Activated T-helper 1 cell treated with anti-CD3 and anti-CD28 coated beads, Interleukin-12 subunit alpha, Interleukin-12 subunit beta, Interleukin-2, Interleukin-4 antibody, amounts not matched to agents 30 ng/mL and 10 ng/mL and 1 ng/mL, durations not matched to agents 14 hours and 24 hours and 36 hours (primary cell): ENCODE results near the gene FNDC11. TPM values are rescaled to one million over a fixed set of nuclear protein-coding genes. Genes with fewer than 3 reads are reported as not detected.

Source experiments
- DNase-seq: peaks from one replicate; pipeline ENCODE4 v3.0.0; 2021; ENCODE audit warnings: low spot score
- H3K27ac Mint-ChIP-seq: one replicate; pipeline ENCODE4 v1.8.0; 2021; ENCODE audit warnings: mild to moderate bottlenecking, mixed read lengths
- H3K27me3 Mint-ChIP-seq: one replicate; pipeline ENCODE4 v1.8.0; 2022; ENCODE audit warnings: mild to moderate bottlenecking, moderate library complexity, mixed read lengths; ENCODE audit not compliant: insufficient read depth
- H3K36me3 Mint-ChIP-seq: one replicate; pipeline ENCODE4 v1.8.0; 2021; ENCODE audit warnings: low read depth, mixed read lengths
- H3K4me1 Mint-ChIP-seq: one replicate; pipeline ENCODE4 v1.8.0; 2021; ENCODE audit warnings: low read depth, mixed read lengths
- H3K4me3 Mint-ChIP-seq: one replicate; pipeline ENCODE4 v1.8.0; 2021; ENCODE audit warnings: mild to moderate bottlenecking, moderate library complexity, mixed read lengths
- H3K9me3 Mint-ChIP-seq: one replicate; pipeline ENCODE4 v1.8.0; 2021; ENCODE audit warnings: mixed read lengths
- intact Hi-C: fragments of 100-400 bp; cut with micrococcal nuclease; formaldehyde crosslinking; loops from one replicate; pipeline ENCODE4 v1.15.1; 2024
- total RNA-seq: library from RNA; stranded (reverse); gene quantifications from 2 replicates; pipeline ENCODE4 v1.2.3, GENCODE V29; 2022

The FNDC11 gene
- total RNA-seq, 1 donor from 2014 or later = 0.26 TPM

DNA sequence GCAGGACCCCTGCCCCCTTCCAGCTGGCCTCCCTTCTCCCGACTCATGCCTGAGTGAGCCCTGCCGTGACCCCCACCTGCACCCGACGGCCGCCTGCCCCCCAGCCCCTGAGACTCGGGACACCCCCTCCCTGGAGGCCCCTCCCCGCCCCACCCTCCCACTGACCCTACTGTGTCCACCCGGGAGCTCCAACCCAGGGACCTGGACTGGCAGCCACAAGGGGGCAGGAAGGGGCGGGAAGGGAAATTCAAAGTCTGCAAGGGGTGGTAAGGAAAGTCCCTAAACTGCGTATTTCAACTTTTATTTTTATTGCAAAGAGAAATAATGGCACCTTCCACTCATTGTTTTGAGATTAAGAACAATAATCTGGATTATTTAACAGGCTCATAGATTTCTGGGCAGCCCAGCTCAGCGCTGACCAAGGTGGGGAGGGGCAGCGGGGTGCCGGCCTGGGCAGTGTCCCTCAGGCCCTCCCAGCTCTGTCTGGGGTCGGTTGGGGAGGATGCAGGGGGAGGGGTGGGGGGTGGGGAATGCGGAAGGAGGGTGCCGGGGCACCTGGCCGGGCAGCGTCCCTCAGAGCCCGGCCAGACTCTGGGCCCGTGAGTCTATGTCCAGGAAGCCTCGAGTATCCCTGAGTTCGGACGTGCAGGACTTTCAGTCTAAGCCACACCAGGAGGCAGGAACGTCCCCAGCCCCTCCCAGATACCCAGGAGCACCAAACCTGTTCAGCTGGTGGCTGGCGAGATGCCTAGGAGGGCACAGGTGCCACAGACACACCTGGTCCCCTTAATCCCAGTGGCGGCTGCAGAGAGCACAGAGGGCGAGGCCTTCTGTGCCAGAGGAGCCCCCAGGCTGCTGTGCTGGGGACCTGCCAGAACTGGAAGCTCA, 15.5 kb upstream of the FNDC11 start:
- Mint-ChIP-seq H3K4me1 (no peaks in the 10 kb centered on the region), H3K9me3 (no peaks in the 10 kb centered on the region), H3K4me3 (no peak overlapping the region), H3K36me3 (no peaks in the 10 kb centered on the region), H3K27ac (peak overlapping the region; percentile 90), H3K27me3 (no peaks in the 10 kb centered on the region)
- peak; percentile 28 for DNase-seq
- intact Hi-C loops = loop anchor here (1.0 to 5.0 kb wide), 7 partner anchors 120 to 582 kb away; partner anchors contain the start of genes LIME1, RTEL1 and SLC2A4RG

GRCh38 chr20:63539092-63539430, 14.9 kb upstream of the FNDC11 start:
- Mint-ChIP-seq H3K27me3 (no peaks in the 10 kb centered on the region), H3K27ac (no peak overlapping the region), H3K36me3 (no peaks in the 10 kb centered on the region), H3K9me3 (no peaks in the 10 kb centered on the region), H3K4me1 (no peaks in the 10 kb centered on the region), H3K4me3 (no peak overlapping the region)
- DNase-seq = no peak
- intact Hi-C loops = loop anchor here (2.0 to 5.0 kb wide), 2 partner anchors 198 to 582 kb away; partner anchors contain the start of genes LIME1 and SLC2A4RG

GRCh38 chr20:63539441-63540370, 14.3 kb upstream of the FNDC11 start:
- no peaks in the 10 kb centered on the region for H3K36me3 Mint-ChIP-seq
- no peaks in the 10 kb centered on the region for H3K9me3 Mint-ChIP-seq
- H3K27me3 Mint-ChIP-seq = no peaks in the 10 kb centered on the region
- no peak overlapping the region for H3K27ac Mint-ChIP-seq
- H3K4me3 Mint-ChIP-seq = no peak overlapping the region
- intact Hi-C loops = loop anchor here (2.0 to 5.0 kb wide), 2 partner anchors 198 to 581 kb away; partner anchors contain the start of genes LIME1 and SLC2A4RG
- no peaks in the 10 kb centered on the region for H3K4me1 Mint-ChIP-seq
- no peak for DNase-seq

DNA sequence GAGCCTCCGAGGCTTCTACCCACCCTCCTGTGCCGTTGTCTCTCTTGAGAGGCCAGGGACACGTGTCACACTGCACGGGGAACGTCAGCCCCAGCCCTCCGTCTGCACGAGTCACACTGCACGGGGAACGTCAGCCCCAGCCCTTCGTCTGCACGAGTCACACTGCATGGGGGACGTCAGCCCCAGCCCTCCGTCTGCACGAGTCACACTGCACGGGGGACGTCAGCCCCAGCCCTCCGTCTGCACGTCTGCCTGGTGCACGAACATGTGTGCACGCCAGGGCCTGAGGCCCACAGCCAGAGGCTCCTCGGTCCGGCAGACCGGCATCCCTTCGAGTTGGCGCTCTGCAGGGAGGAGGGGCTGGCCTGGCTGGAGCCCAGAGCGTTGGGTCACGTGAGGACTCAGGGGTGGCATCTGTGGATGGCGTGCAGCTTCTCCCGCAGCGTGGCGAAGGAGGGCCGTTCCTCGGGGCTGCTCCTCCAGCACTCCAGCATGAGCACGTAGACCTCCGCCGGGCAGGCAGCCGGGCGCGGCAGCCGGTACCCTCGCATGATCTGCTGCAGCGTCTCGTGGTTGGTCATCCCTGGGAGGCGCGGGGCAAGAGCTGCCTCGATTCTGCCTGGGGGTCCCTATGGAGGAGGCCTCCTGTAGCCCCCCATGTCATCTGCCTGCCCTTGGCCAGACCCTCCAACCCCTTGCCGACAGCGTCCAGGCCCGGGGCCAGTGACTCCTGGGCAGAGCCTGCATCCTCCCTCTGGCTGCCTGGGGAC, 13.4 kb upstream of the FNDC11 start:
- H3K9me3 Mint-ChIP-seq = no peaks in the 10 kb centered on the region
- H3K4me1 Mint-ChIP-seq = no peaks in the 10 kb centered on the region
- DNase-seq = no peak
- no peaks in the 10 kb centered on the region for H3K36me3 Mint-ChIP-seq
- no peaks in the 10 kb centered on the region for H3K27me3 Mint-ChIP-seq
- H3K4me3 Mint-ChIP-seq = no peak overlapping the region
- intact Hi-C loops = no loop called here
- no peak overlapping the region for H3K27ac Mint-ChIP-seq

GRCh38 chr20:63541371-63541770, 12.6 kb upstream of the FNDC11 start:
- intact Hi-C loops = no loop called here
- no peaks in the 10 kb centered on the region for H3K36me3 Mint-ChIP-seq
- DNase-seq = no peak
- H3K9me3 Mint-ChIP-seq = no peaks in the 10 kb centered on the region
- no peak overlapping the region for H3K4me3 Mint-ChIP-seq
- no peaks in the 10 kb centered on the region for H3K4me1 Mint-ChIP-seq
- no peak overlapping the region for H3K27ac Mint-ChIP-seq
- H3K27me3 Mint-ChIP-seq = no peaks in the 10 kb centered on the region

GRCh38 chr20:63542031-63542559, 11.9 kb upstream of the FNDC11 start:
- H3K27ac Mint-ChIP-seq = no peak overlapping the region
- no peak overlapping the region for H3K4me3 Mint-ChIP-seq
- H3K4me1 Mint-ChIP-seq = no peaks in the 10 kb centered on the region
- intact Hi-C loops = no loop called here
- H3K9me3 Mint-ChIP-seq = no peaks in the 10 kb centered on the region
- peaks cover 3% of the 10 kb centered on the region for H3K27me3 Mint-ChIP-seq
- no peaks in the 10 kb centered on the region for H3K36me3 Mint-ChIP-seq
- DNase-seq = no peak

GRCh38 chr20:63542696-63543095, 11.3 kb upstream of the FNDC11 start:
- no peaks in the 10 kb centered on the region for H3K36me3 Mint-ChIP-seq
- intact Hi-C loops = no loop called here
- no peaks in the 10 kb centered on the region for H3K4me1 Mint-ChIP-seq
- H3K4me3 Mint-ChIP-seq = no peak overlapping the region
- no peak overlapping the region for H3K27ac Mint-ChIP-seq
- DNase-seq = no peak
- no peaks in the 10 kb centered on the region for H3K9me3 Mint-ChIP-seq
- peaks cover 3% of the 10 kb centered on the region for H3K27me3 Mint-ChIP-seq

DNA sequence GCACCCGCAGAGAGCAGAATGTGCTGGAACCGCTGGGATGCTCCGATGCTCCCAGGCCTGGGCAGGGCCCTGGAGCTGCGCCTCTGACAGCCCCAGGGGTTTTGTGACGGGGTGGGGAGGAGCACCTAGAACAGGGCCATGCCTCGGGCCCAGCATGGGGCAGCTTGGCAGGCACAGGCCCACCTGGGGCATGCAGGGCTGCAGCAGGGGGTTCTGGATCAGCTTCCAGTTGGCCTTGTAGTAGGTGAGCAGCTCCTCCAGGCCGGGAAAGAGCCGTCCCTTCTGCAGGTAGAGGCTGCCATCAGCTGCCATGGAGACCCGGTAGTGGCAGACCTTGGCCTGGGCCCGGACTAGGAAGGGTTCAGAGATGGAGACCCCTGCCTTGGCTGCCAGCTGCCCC, 10.8 kb upstream of the FNDC11 start:
- Mint-ChIP-seq H3K27ac (no peak overlapping the region), H3K4me3 (no peak overlapping the region), H3K36me3 (no peaks in the 10 kb centered on the region), H3K4me1 (no peaks in the 10 kb centered on the region), H3K9me3 (no peaks in the 10 kb centered on the region), H3K27me3 (peaks cover 3% of the 10 kb centered on the region)
- intact Hi-C loops = no loop called here
- DNase-seq = no peak

- Mint-ChIP-seq H3K9me3 (no peaks in the 10 kb centered on the region), H3K27ac (no peak overlapping the region), H3K27me3 (peaks cover 3% of the 10 kb centered on the region), H3K36me3 (no peaks in the 10 kb centered on the region), H3K4me1 (no peaks in the 10 kb centered on the region), H3K4me3 (no peak overlapping the region)
- no peak for DNase-seq
- intact Hi-C loops = no loop called here
Observed at GRCh38 chr20:63543733-63544132, 10.2 kb upstream of the FNDC11 start.

- H3K9me3 Mint-ChIP-seq = no peaks in the 10 kb centered on the region
- H3K4me3 Mint-ChIP-seq = no peak overlapping the region
- H3K27ac Mint-ChIP-seq = no peak overlapping the region
- H3K36me3 Mint-ChIP-seq = no peaks in the 10 kb centered on the region
- no peak for DNase-seq
- H3K4me1 Mint-ChIP-seq = no peaks in the 10 kb centered on the region
- intact Hi-C loops = no loop called here
- peaks cover 4% of the 10 kb centered on the region for H3K27me3 Mint-ChIP-seq
Observed at GRCh38 chr20:63544241-63544957, 9.6 kb upstream of the FNDC11 start.

DNA sequence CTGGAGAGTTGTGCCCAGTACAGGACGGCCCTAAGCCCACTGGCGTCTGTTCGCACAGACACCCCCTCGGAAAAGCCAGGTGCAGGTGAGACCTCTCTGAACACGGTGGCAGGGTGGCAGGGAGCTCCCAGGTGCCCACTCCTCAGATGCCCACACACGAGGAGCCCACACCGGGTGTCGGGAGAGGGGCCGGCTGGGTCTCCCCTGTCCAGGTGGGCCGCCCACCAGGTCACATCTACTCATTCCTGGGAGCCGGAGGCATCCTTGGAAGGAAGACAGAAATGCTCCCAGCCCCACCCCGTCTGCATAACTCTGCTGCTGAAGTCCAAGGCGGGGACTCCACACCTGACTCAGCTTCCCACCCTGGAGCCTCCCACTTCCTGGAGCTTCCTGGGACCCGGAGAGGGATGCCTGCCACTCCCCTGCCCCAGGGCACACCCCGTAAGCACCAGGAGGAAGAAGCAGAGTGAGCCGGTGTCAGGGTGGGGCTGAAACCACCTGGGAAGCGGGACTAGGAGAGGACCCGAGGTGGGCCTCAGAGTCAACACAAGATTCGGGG, 8.9 kb upstream of the FNDC11 start:
- peaks cover 8% of the 10 kb centered on the region for H3K27me3 Mint-ChIP-seq
- H3K9me3 Mint-ChIP-seq = no peaks in the 10 kb centered on the region
- H3K27ac Mint-ChIP-seq = no peak overlapping the region
- no peak for DNase-seq
- no peaks in the 10 kb centered on the region for H3K36me3 Mint-ChIP-seq
- no peaks in the 10 kb centered on the region for H3K4me1 Mint-ChIP-seq
- intact Hi-C loops = no loop called here
- no peak overlapping the region for H3K4me3 Mint-ChIP-seq
